OCI-LY1 (cell line): Measurements from ENCODE around the gene CDH2.

Experiments used
- CTCF ChIP-seq: fragments of 200-600 bp; sonication (generic), shearing (Covaris generic); IDR thresholded peaks from 2 replicates; pipeline ENCODE4 v1.5.1; 2017; ENCODE audit warnings: mild to moderate bottlenecking, antibody characterized with exemption, low read length, moderate library complexity, mixed read lengths
- EZH2 ChIP-seq: fragments of 200-600 bp; sonication (generic), shearing (Covaris generic); IDR thresholded peaks from 2 replicates; pipeline ENCODE4 v1.8.0; 2017; ENCODE audit warnings: borderline replicate concordance, mixed run types, mild to moderate bottlenecking, antibody characterized with exemption, low read length, moderate library complexity, mixed read lengths

- TF ChIP-seq CTCF (no peak), EZH2 (no peak)
Observed at GRCh38 chr18:27920836-27921235, 256.1 kb downstream of the CDH2 start.
